Activated naive CD4-positive, alpha-beta T cell treated with anti-CD3 and anti-CD28 coated beads for 36 hours (primary cell): ENCODE results near the gene LYSET. TPM values are rescaled to one million over a fixed set of nuclear protein-coding genes. Genes with fewer than 3 reads are reported as not detected.
"Not testable (repeated sequence)": the region's sequence is repeated elsewhere in the genome, so short reads cannot be mapped to it uniquely, and the experiment has no call there.

Experiments
- CTCF ChIA-PET: fragments of 350-600 bp; sonication (Branson Sonifier 250); formaldehyde crosslinking; loops from one replicate; lab custom pipeline; 2021; ENCODE audit warnings: antibody characterized with exemption; lab: Charles Lee
- DNase-seq: peaks from one replicate; pipeline ENCODE4 v3.0.0-alpha.2; 2020
- H3K27ac Mint-ChIP-seq: one replicate; pipeline ENCODE4 v1.8.0; 2021; ENCODE audit warnings: mild to moderate bottlenecking, mixed read lengths
- H3K27me3 Mint-ChIP-seq: one replicate; pipeline ENCODE4 v1.8.0; 2021; ENCODE audit warnings: low read depth, mixed read lengths
- H3K36me3 Mint-ChIP-seq: one replicate; pipeline ENCODE4 v1.8.0; 2021; ENCODE audit warnings: low read depth, mixed read lengths
- H3K4me1 Mint-ChIP-seq: one replicate; pipeline ENCODE4 v1.8.0; 2021; ENCODE audit warnings: low read depth, mixed read lengths
- H3K4me3 Mint-ChIP-seq: one replicate; pipeline ENCODE4 v1.8.0; 2021; ENCODE audit warnings: mild to moderate bottlenecking, moderate library complexity, mixed read lengths
- H3K9me3 Mint-ChIP-seq: one replicate; pipeline ENCODE4 v1.8.0; 2021; ENCODE audit warnings: mixed read lengths
- intact Hi-C: fragments of 100-400 bp; cut with micrococcal nuclease; formaldehyde crosslinking; loops from one replicate; pipeline ENCODE4 v1.15.1; 2023
- total RNA-seq, 2 experiments: library from RNA; stranded (reverse); gene quantifications; one replicate each; pipeline ENCODE4 v1.2.3, GENCODE V29; 2021

LYSET gene
- total RNA-seq, 2 experiments from 2014 or later: 11.4 to 11.6 TPM

DNA sequence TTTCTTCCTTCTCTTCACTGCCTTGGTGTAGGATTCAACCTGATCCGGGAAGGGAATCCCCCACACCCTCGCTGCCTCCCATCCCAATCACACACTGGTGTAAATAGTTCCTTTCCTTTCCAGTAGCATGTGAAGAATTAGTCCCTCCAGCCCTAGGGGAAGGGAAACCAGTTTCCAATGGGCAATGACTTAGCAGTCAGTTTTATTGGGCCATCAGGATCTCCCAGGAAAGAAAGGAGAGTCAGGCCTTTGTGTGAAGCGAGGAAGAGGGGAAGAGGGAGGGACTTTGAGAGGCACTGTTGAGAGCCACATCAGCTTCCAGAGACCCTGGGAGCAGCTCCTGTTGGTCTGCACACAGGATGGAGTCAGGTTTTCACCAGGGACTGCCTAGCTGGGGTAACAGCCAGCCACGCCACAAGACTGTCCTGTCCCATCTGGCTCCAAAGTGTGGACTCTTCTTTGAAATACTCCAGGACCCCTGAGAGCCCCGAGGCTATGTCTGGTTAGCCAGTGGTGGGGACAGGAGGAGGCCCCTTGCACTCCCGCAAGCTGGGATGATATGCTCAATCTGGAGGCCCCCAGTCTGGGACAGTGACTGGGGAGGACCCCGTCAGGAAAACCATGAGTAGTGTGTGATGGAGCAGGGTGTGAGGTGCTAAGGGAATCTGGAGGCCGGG lies 28.3 kb upstream of the LYSET start:
- CTCF ChIA-PET: no interaction called here
- H3K27ac Mint-ChIP-seq: no peak overlapping the region
- intact Hi-C loops: no loop called here
- H3K27me3 Mint-ChIP-seq: no peaks in the 10 kb centered on the region
- no peaks in the 10 kb centered on the region for H3K36me3 Mint-ChIP-seq
- no peaks in the 10 kb centered on the region for H3K9me3 Mint-ChIP-seq
- DNase-seq: no peak
- H3K4me3 Mint-ChIP-seq: no peak overlapping the region
- H3K4me1 Mint-ChIP-seq: no peaks in the 10 kb centered on the region

GRCh38 chr14:93158349-93158748 lies 26.8 kb upstream of the LYSET start:
- DNase-seq, H3K27ac Mint-ChIP-seq, H3K4me1 Mint-ChIP-seq, H3K9me3 Mint-ChIP-seq, H3K36me3 Mint-ChIP-seq, CTCF ChIA-PET, H3K4me3 Mint-ChIP-seq, H3K27me3 Mint-ChIP-seq, intact Hi-C loops: not testable (repeated sequence)

DNA sequence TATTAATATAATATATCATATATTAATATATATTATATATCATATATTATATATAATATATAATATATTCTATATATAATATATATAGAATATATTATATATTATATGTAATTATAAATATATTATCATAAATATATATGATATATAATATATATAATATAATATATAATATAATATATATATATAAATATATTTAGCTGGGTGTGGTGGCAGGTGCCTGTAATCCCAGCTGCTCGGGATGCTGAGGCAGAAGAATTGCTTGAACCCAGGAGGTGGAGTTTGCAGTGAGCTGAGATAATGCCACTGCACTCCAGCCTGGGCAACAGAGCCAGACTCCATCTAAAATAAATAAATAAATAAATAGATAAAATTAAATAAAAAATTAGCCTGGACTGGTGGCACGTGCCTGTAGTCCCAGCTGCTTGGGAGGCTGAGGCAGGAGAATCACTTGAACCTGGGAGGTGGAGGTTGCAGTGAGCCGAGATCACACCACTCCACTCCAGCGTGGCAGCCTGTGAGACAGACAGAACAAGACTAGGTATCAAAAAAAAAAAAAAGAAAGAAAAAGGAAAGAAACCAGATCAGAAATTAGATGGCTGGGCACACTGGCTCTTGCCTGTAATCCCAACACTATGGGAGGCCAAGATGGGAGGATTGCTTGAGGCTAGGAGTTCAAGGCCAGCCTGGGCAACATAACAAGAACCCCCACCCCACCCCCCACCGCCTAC lies 25.3 kb upstream of the LYSET start:
- H3K4me1 Mint-ChIP-seq, H3K27me3 Mint-ChIP-seq, H3K36me3 Mint-ChIP-seq, H3K4me3 Mint-ChIP-seq, H3K27ac Mint-ChIP-seq, DNase-seq, H3K9me3 Mint-ChIP-seq, intact Hi-C loops: not testable (repeated sequence)
- CTCF ChIA-PET: interaction anchor here (0.7 to 2.1 kb wide), 4 partner anchors 18 to 148 kb away, joined by 3 to 9 read pairs (median 3); no protein-coding TSS in a partner anchor

DNA sequence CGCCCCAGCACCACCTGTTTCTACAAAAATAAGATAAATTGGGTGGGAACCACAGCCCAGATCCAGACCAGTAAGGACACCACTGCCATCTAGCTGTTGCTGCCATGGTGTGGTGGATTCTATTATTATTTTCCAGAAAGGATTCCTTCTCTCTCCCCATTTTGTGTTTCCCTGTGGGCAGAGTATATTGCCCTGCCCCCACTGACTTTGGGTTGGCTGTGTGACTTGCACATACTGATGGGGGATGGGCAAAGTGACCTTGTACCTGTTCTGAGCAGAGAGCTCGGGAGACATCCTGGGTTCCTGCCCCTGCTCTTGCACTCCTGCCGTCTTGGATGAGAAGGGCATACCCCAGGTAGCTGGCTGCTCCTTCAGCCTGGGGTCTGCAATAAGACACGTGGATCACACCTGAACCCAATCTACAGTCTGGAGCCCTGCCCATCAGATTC lies 24.7 kb upstream of the LYSET start:
- Mint-ChIP-seq H3K4me3 (no peak overlapping the region), H3K4me1 (no peaks in the 10 kb centered on the region), H3K9me3 (no peaks in the 10 kb centered on the region), H3K27ac (no peak overlapping the region), H3K27me3 (no peaks in the 10 kb centered on the region), H3K36me3 (no peaks in the 10 kb centered on the region)
- DNase-seq: peak; percentile 26
- intact Hi-C loops: no loop called here
- CTCF ChIA-PET: interaction anchor here (1.2 to 2.1 kb wide), 2 partner anchors 18 to 125 kb away, joined by 3 to 9 read pairs; no protein-coding TSS in a partner anchor

- intact Hi-C loops: no loop called here
- no peak for DNase-seq
- Mint-ChIP-seq H3K9me3 (no peaks in the 10 kb centered on the region), H3K27ac (no peak overlapping the region), H3K36me3 (no peaks in the 10 kb centered on the region), H3K4me3 (no peak overlapping the region), H3K4me1 (no peaks in the 10 kb centered on the region), H3K27me3 (no peaks in the 10 kb centered on the region)
- CTCF ChIA-PET: interaction anchor here (2.1 kb wide), 1 partner anchor 17 kb away, joined by 9 read pairs; no protein-coding TSS in a partner anchor
Observed at GRCh38 chr14:93161411-93161940, 23.6 kb upstream of the LYSET start.

DNA sequence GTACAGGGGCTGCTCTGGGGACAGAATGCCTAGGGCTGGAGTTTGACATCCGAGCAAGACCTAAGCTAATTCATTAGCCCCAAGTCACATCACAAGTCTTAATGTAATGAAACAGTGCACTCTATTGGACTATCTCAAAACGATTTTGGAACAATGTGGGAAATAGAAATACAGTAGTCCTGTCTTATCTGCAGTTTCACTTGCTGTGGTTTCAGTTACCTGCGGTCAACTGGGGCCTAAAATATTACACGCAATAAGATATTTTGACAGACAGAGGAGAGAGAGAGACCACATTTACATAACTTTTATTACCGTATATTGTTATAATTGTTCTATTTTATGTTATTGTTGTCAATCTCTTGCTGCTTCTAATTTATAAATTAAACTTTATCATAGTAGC lies 21.6 kb upstream of the LYSET start:
- DNase-seq: no peak
- Mint-ChIP-seq H3K27ac (no peak overlapping the region), H3K9me3 (no peaks in the 10 kb centered on the region), H3K36me3 (no peaks in the 10 kb centered on the region), H3K4me1 (no peaks in the 10 kb centered on the region), H3K27me3 (no peaks in the 10 kb centered on the region), H3K4me3 (no peak overlapping the region)
- intact Hi-C loops: no loop called here
- CTCF ChIA-PET: interaction anchor here (0.6 to 0.9 kb wide), 4 partner anchors 9 to 31 kb away, joined by 3 read pairs; no protein-coding TSS in a partner anchor

DNA sequence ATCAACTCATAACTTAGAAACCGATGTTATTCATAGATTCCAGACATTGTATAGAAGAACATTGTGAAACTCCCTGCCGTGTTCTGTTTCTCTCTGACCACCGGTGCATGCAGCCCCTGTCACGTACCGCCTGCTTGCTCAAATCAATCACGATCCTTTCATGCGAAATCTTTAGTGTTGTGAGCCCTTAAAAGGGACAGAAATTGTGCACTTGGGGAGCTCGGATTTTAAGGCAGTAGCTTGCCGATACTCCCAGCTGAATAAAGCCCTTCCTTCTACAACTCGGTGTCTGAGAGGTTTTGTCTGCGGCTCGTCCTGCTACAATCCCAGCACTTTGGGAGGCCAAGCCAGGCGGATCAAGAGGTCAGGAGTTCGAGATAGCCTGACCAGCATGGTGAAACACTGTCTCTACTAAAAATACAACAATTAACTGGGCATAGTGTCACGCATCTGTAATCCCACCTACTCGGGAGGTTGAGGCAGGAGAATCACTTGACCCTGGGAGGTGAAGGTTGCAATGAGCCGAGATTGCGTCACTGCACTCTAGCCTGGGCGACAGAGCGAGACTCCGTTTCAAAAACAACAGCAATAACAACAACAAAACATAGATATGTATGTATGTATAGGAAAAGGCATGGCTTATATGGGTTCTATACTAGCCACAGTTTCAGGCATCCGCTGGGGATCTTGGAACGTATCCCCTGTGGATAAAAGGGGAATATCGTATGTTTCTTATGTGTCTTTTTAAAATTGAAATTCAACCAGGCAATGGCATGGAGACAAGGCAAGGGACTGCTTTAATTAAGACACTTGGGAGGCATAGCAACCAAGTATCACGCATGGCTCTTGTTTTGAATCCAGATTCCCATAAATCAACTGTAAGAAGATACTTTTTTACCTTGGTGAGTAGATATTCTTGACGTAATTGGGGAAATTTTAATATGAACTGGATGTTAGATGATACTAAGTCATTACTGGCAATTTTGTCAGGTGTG lies 19.5 kb upstream of the LYSET start:
- intact Hi-C loops, H3K36me3 Mint-ChIP-seq, H3K4me1 Mint-ChIP-seq, H3K9me3 Mint-ChIP-seq, H3K27ac Mint-ChIP-seq, H3K4me3 Mint-ChIP-seq, DNase-seq, H3K27me3 Mint-ChIP-seq: not testable (repeated sequence)
- CTCF ChIA-PET: interaction anchor here (1.5 kb wide), 1 partner anchor 52 kb away, joined by 3 read pairs; no protein-coding TSS in a partner anchor

DNA sequence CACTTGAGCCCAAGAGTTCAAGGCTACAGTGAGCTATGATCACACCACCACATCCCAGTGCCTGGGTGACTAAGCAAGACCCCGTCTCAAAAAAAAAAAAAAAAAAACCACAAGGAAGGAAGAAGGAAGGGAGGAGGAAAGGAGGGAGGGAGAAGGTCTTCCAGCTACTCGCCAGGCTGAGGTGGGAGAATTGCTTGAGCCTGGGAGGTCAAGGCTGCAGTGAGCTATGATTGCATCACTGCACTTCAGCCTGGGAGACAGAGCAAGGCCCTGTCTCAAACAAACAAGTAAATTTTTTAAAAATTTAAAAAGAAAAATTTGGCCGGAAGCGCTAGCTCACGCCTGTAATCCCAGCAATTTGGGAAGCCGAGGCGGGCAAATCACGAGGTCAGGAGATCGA lies 16.5 kb upstream of the LYSET start:
- H3K4me1 Mint-ChIP-seq: not testable (repeated sequence)

DNA sequence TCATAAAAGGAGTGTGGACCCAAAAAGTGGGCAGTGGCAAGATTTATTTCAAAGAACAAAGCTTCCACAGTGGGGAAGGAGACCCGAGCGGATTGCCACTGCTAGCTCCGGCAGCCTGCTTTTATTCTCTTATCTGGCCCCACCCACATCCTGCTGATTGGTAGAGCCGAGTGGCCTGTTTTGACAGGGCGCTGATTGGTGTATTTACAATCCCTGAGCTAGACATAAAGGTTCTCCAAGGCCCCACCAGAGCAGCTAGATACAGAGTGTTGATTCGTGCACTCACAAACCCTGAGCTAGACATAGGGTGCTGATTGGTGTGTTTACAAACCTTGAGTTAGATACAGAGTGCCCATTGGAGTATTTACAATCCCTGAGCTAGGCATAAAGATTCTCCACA lies 15.5 kb upstream of the LYSET start:
- intact Hi-C loops, H3K27me3 Mint-ChIP-seq, H3K27ac Mint-ChIP-seq, DNase-seq, H3K4me1 Mint-ChIP-seq, H3K9me3 Mint-ChIP-seq, H3K4me3 Mint-ChIP-seq, H3K36me3 Mint-ChIP-seq: not testable (repeated sequence)
- CTCF ChIA-PET: interaction anchor here (1.2 to 1.3 kb wide), 2 partner anchors 10 to 56 kb away, joined by 4 to 6 read pairs; no protein-coding TSS in a partner anchor

More for the DNA sequence above, 16.5 kb upstream of the LYSET start:
- H3K4me3 Mint-ChIP-seq, H3K36me3 Mint-ChIP-seq, H3K27ac Mint-ChIP-seq, intact Hi-C loops, H3K9me3 Mint-ChIP-seq, DNase-seq, H3K27me3 Mint-ChIP-seq: not testable (repeated sequence)
- CTCF ChIA-PET: interaction anchor here (0.7 to 1.3 kb wide), 4 partner anchors 10 to 61 kb away, joined by 3 to 6 read pairs (median 5); no protein-coding TSS in a partner anchor

- H3K36me3 Mint-ChIP-seq, H3K4me1 Mint-ChIP-seq, H3K4me3 Mint-ChIP-seq, DNase-seq, H3K27me3 Mint-ChIP-seq, intact Hi-C loops, H3K27ac Mint-ChIP-seq, H3K9me3 Mint-ChIP-seq: not testable (repeated sequence)
- CTCF ChIA-PET: interaction anchor here (1.2 to 1.3 kb wide), 2 partner anchors 10 to 57 kb away, joined by 4 to 6 read pairs; no protein-coding TSS in a partner anchor
Observed at GRCh38 chr14:93170141-93170540, 15.0 kb upstream of the LYSET start.

GRCh38 chr14:93171376-93171775 lies 13.7 kb upstream of the LYSET start:
- Mint-ChIP-seq H3K4me1 (no peaks in the 10 kb centered on the region), H3K4me3 (no peak overlapping the region), H3K27ac (no peak overlapping the region), H3K27me3 (no peaks in the 10 kb centered on the region), H3K9me3 (no peaks in the 10 kb centered on the region), H3K36me3 (no peaks in the 10 kb centered on the region)
- CTCF ChIA-PET: interaction anchor here (0.6 kb wide), 1 partner anchor 54 kb away, joined by 3 read pairs; no protein-coding TSS in a partner anchor
- intact Hi-C loops: no loop called here
- no peak for DNase-seq
